Gastroesophageal sphincter (tissue), 4 donors: ENCODE data around the gene SEH1L. TPM values are rescaled to one million over a fixed set of nuclear protein-coding genes. Genes with fewer than 3 reads are reported as not detected.

ENCODE experiments used
- ATAC-seq: fragments of 150-250 bp; one replicate; pipeline ENCODE4 v1.9.1; 2016; ENCODE audit warnings: mild to moderate bottlenecking, moderate library complexity
- H3K27ac ChIP-seq, 4 donors: fragments of 200-600 bp; sonication (generic) in 3 of 4; 1 replicate in 3 of 4; 2 replicates in 1 of 4; pipeline ENCODE4 v1.5.1; 2016 to 2019
- H3K27me3 ChIP-seq: fragments of 200-600 bp; sonication (generic); one replicate; pipeline ENCODE4 v1.5.1; 2019
- H3K36me3 ChIP-seq, 2 donors: fragments of 200-600 bp; sonication (generic); one replicate each; pipeline ENCODE4 v1.5.1; 2019; ENCODE audit warnings: control low read depth in 1 of 2
- H3K4me1 ChIP-seq, 3 donors: fragments of 200-600 bp; sonication (generic); 1 replicate in 2 of 3; 2 replicates in 1 of 3; pipeline ENCODE4 v1.5.1; 2016 to 2019; ENCODE audit warnings: control low read depth in 2 of 3
- H3K4me3 ChIP-seq, 2 donors: fragments of 200-600 bp; sonication (generic); one replicate each; pipeline ENCODE4 v1.5.1; 2019; ENCODE audit warnings: mild to moderate bottlenecking in 1 of 2, moderate library complexity in 1 of 2
- H3K9me3 ChIP-seq, 3 donors: fragments of 200-600 bp; sonication (generic); one replicate each; pipeline ENCODE4 v1.5.1; 2017 to 2019; ENCODE audit warnings: control low read depth in 2 of 3
- CTCF ChIP-seq, 4 experiments: fragments of 200-600 bp in 2 of 4; fragments of 450-650 bp in 2 of 4; sonication (generic) in 1 of 4; IDR thresholded peaks; one replicate each; pipeline ENCODE4 v1.5.1; 2017 to 2019; ENCODE audit warnings: antibody characterized with exemption in 4 of 4, mild to moderate bottlenecking in 2 of 4, moderate library complexity in 2 of 4
- EP300 ChIP-seq: sonication (generic); formaldehyde crosslinking; IDR thresholded peaks from one replicate; pipeline ENCODE4 v1.6.1; 2017; ENCODE audit warnings: antibody characterized with exemption, mild to moderate bottlenecking
- POLR2A ChIP-seq, 2 donors: fragments of 450-650 bp; IDR thresholded peaks; one replicate each; pipeline ENCODE4 v1.6.1; 2017; ENCODE audit warnings: antibody characterized with exemption in 2 of 2, mild to moderate bottlenecking in 2 of 2, moderate library complexity in 1 of 2
- POLR2AphosphoS5 ChIP-seq: sonication (generic); formaldehyde crosslinking; IDR thresholded peaks from one replicate; pipeline ENCODE4 v1.6.1; 2017; ENCODE audit warnings: antibody characterized with exemption
- WGBS, 2 donors: methylation state at CpG; one replicate each; pipeline ENCODE4 v1.1.5; 2018; ENCODE audit warnings: low coverage in 1 of 2; 5-methylcytosine and 5-hydroxymethylcytosine counted together
- total RNA-seq, 4 donors: library from RNA; depleted of rRNA; stranded (reverse); fragments of >200 nt; gene quantifications; one replicate each; pipeline ENCODE4 v1.1.0, GENCODE V29; 2016

Gene SEH1L
- total RNA-seq, 4 donors from 2014 or later = 27.4 to 36.2 (median 28.3) TPM

GRCh38 chr18:12939162-12939561, 8.6 kb upstream of the SEH1L start:
- no peak for TF ChIP-seq CTCF (IDR thresholded peaks at IDR 0.05)
- TF ChIP-seq POLR2A (IDR thresholded peaks at IDR 0.05) = no peak
- no peak for TF ChIP-seq POLR2AphosphoS5
- no peak for TF ChIP-seq EP300
- H3K9me3 ChIP-seq = no peaks in the 10 kb centered on the region
- no peak overlapping the region for H3K27ac ChIP-seq
- no peaks in the 10 kb centered on the region for H3K4me1 ChIP-seq
- H3K27me3 ChIP-seq = no peaks in the 10 kb centered on the region
- ATAC-seq = no peak
- H3K36me3 ChIP-seq = no peaks in the 10 kb centered on the region
- WGBS, 2 donors = 93% methylated on average over 2 of the region's 2 CpGs; no CpG with 5 or more reads in 1 of the 2 donors
- no peak overlapping the region for H3K4me3 ChIP-seq

- no peak overlapping the region for H3K27ac ChIP-seq
- peaks cover 0 to 12% (median 0%) of the 10 kb centered on the region in 3 donors for H3K4me1 ChIP-seq
- no peaks in the 10 kb centered on the region for H3K36me3 ChIP-seq
- no peak for TF ChIP-seq POLR2AphosphoS5
- TF ChIP-seq CTCF (IDR thresholded peaks at IDR 0.05) = no peak
- no peak for TF ChIP-seq POLR2A (IDR thresholded peaks at IDR 0.05)
- TF ChIP-seq EP300 = no peak
- H3K27me3 ChIP-seq = no peaks in the 10 kb centered on the region
- no peak for ATAC-seq
- H3K4me3 ChIP-seq = no peak overlapping the region
- 50 to 62% methylated on average over 2 to 4 of the region's 4 CpGs for WGBS, 2 donors
- no peaks in the 10 kb centered on the region for H3K9me3 ChIP-seq
Measured at GRCh38 chr18:12943215-12943614, 4.6 kb upstream of the SEH1L start.

DNA sequence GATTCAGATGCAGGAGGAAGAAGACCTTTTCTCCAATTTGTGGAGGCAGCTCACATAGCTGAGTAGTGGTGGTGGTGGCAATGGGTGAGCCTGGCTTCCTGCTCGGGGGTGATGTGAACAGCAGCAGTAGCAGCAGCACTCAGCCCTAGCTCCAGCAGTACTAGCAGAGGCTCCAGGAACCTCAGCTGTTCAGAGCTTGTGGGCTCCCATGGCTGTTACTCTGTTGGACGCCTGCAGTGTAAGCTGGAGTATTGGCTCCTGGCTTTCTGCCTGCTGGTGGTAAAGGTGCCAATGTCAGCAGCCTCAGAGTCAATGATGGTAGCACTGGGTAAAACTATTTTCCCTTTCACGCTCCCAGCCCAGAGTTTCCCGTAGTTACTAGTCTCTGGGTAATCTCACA, 3.1 kb upstream of the SEH1L start:
- no peaks in the 10 kb centered on the region for H3K9me3 ChIP-seq
- peaks cover 0 to 24% (median 3%) of the 10 kb centered on the region in 3 donors for H3K4me1 ChIP-seq
- TF ChIP-seq CTCF (IDR thresholded peaks at IDR 0.05) (no peak), POLR2AphosphoS5 (no peak), POLR2A (IDR thresholded peaks at IDR 0.05) (no peak), EP300 (no peak)
- H3K27me3 ChIP-seq = no peaks in the 10 kb centered on the region
- WGBS, 2 donors = 20 to 38% methylated on average over 2 to 4 of the region's 4 CpGs
- H3K4me3 ChIP-seq = no peak overlapping the region
- ATAC-seq = no peak
- H3K36me3 ChIP-seq = no peaks in the 10 kb centered on the region
- H3K27ac ChIP-seq = no peak overlapping the region

DNA sequence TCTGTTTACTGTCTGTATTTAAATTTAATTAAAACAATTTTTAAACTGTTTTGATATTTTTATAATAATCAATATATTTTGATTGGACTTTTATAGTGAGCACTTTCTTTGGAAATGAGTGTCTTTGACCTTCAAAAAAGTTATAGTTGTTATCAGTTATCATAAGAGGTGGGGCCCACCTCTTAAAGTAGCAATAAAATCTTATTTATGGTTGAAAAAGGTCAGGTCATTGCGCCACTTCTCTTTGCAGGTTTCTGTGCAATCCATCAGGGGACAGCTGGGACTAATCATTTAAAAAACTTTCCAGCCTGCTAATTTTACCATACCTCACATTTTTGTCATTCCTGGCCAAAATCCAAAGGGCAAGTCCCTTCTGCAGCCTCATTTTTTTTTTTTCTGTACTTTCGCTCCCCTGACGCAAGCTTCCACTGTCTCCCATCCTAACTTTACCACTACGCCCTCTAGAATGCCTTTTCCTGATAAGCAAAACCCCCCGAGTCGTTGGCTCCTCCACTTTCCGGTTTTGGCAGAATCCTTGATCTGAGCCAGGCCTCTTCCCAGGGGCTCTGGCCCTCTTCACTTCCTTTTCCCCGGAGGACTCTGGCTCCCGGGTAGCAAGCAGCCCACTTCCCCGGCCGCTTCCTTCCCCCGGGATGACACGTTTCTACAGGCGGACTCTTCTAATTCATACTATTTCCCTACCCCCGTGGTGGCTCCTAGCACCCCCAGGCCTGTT, 1.1 kb upstream of the SEH1L start:
- 4 to 7% methylated on average over 15 of the region's 15 CpGs for WGBS, 2 donors
- H3K4me3 ChIP-seq = peak overlapping the region; percentile 59 to 74
- no peaks in the 10 kb centered on the region for H3K36me3 ChIP-seq
- peak overlapping the region; percentile 91 to 99 (median 96) for H3K27ac ChIP-seq
- ATAC-seq = no peak
- H3K9me3 ChIP-seq = no peaks in the 10 kb centered on the region
- no peaks in the 10 kb centered on the region for H3K27me3 ChIP-seq
- H3K4me1 ChIP-seq = peaks cover 0 to 40% (median 3%) of the 10 kb centered on the region in 3 donors
- peak in 2 of 4 experiments; percentile 3 to 28 for TF ChIP-seq CTCF (IDR thresholded peaks at IDR 0.05)
- TF ChIP-seq POLR2AphosphoS5 = no peak
